Measurements from ENCODE around the gene C16orf89. TPM values are rescaled to one million over a fixed set of nuclear protein-coding genes. Genes with fewer than 3 reads are reported as not detected.
"Not testable (repeated sequence)": the region's sequence is repeated elsewhere in the genome, so short reads cannot be mapped to it uniquely, and the experiment has no call there.

The C16orf89 gene
- total RNA-seq, 2 experiments from 2014 or later: not detected

- CTCF ChIA-PET: interaction anchor here (1.2 kb wide), 1 partner anchor 14 kb away, joined by 3 read pairs; no protein-coding TSS in a partner anchor
These were observed 20.0 kb upstream of the C16orf89 start for GRCh38 chr16:5085716-5086115.

GRCh38 chr16:5084802-5085201, 19.0 kb upstream of the C16orf89 start:
- POLR2A ChIA-PET: not testable (repeated sequence)
- CTCF ChIA-PET: interaction anchor here (1.1 to 1.5 kb wide), 3 partner anchors 9 to 51 kb away, joined by 3 to 5 read pairs (median 3); partner anchors contain the start of gene NAGPA

More at GRCh38 chr16:5085716-5086115, 20.0 kb upstream of the C16orf89 start:
- POLR2A ChIA-PET: not testable (repeated sequence)

GRCh38 chr16:5084099-5084731, 18.5 kb upstream of the C16orf89 start:
- POLR2A ChIA-PET: not testable (repeated sequence)
- CTCF ChIA-PET: interaction anchor here (1.1 to 1.5 kb wide), 2 partner anchors 9 to 50 kb away, joined by 3 to 5 read pairs; partner anchors contain the start of gene NAGPA

DNA sequence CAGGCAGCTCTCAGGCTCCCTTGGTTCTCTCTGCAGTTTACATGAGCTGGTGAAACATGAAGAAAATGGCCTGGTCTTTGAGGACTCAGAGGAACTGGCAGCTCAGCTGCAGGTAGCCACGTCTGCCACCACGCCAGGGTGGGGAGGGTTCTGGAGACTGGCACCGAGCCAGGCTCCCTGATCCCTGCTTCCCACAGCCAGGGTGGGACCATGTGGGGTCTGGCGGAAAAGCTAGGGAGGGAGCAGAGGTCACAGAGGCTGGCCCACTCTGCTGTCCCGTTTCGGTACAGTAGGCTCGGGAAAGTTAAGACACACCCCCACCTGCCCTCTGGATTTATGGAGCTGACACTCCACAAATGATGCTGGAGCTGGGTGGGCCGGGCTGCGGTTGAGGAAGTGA, 17.9 kb upstream of the C16orf89 start:
- CTCF ChIA-PET: interaction anchor here (1.5 kb wide), 1 partner anchor 8 kb away, joined by 5 read pairs; no protein-coding TSS in a partner anchor
- POLR2A ChIA-PET: not testable (repeated sequence)

DNA sequence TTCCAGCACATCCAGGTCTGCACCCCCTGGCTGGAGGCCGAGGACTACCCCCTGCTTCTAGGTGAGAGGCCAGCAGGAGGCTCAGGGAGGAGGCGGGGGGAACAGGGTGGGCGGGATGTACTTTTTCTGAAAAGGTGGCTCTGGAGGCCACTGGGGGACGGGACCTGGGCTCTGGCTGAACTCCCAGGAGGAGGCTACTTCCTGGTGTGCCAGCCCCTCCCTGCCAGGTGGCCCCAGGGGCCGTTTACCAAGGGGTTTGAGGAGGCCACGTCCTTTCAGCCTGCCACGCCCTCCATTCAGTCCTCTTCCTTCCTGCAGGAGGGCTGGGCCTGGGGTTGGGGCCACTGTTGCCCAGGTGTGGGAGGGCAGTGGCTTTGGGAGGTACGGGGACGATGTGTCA, 15.2 kb upstream of the C16orf89 start:
- CTCF ChIA-PET: interaction anchor here (0.6 kb wide), 1 partner anchor 116 kb away, joined by 3 read pairs; no protein-coding TSS in a partner anchor
- POLR2A ChIA-PET: not testable (repeated sequence)

GRCh38 chr16:5080461-5080860, 14.7 kb upstream of the C16orf89 start:
- POLR2A ChIA-PET: not testable (repeated sequence)
- CTCF ChIA-PET: interaction anchor here (0.6 kb wide), 1 partner anchor 115 kb away, joined by 3 read pairs; no protein-coding TSS in a partner anchor

DNA sequence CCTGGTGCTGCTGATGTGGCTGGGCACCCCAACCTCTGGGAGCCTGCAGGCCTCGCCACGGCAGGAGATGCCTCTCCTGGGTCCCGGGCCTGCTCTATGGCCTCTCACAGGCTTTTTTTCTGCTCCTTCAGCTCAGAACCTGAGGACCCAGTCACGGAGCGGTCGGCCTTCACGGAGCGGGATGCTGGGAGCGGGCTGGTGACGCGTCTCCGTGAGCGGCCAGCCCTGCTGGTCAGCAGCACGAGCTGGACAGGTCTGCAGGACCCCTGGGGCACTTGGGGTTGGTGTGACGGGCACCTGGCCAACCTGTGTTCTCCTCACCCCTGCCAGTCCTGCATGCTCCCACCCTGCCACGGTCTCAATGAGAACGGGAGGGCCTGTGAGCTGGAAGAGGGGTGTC, 12.9 kb upstream of the C16orf89 start:
- POLR2A ChIA-PET: no interaction called here
- CTCF ChIA-PET: no interaction called here

GRCh38 chr16:5077304-5077703, 11.5 kb upstream of the C16orf89 start:
- CTCF ChIA-PET: no interaction called here

DNA sequence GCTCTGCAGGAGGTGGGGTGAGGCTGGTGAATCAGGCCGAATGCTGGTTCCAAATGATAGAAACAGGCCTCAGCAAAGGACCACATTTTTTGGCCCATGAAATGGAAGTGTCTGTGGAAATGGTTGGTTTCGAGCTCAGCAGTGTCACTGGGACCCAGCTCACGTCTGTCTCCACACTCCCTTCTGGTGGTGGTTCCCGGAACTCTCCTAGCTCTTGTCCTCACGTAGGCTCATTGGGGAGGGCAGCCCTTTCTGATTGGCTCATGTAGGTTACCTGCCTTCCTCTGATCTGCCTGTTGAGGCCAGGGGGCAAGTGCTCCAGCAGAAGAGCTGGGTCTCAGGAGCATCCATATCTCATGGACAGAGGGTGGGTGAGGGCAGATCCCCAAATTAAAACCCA, 9.9 kb upstream of the C16orf89 start:
- ChIA-PET CTCF (interaction anchor here (1.5 kb wide), 1 partner anchor 9 kb away, joined by 5 read pairs; no protein-coding TSS in a partner anchor), POLR2A (no interaction called here)

More at GRCh38 chr16:5077304-5077703, 11.5 kb upstream of the C16orf89 start:
- POLR2A ChIA-PET: no interaction called here

DNA sequence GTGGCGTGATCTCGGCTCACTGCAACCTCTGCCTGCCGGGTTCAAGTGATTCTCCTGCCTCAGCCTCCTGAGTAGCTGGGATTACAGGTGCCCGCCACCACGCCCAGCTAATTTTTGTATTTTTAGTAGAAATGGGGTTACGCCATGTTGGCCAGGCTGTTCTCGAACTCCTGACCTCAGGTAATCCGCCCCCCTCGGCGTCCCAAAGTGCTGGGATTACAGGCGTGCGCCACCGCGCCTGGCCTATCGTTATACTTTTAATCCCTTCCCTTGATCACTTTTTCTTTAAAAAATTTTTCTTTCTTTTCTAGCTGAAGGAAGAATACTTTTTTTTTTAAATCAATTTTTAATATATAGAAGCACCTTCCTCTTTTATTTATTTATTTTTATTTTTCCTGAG, 8.0 kb upstream of the C16orf89 start:
- POLR2A ChIA-PET: interaction anchor here (0.7 kb wide), 1 partner anchor 40 kb away, joined by 3 read pairs; the partner anchor contains the start of gene NAGPA
- CTCF ChIA-PET: not testable (repeated sequence)

GRCh38 chr16:5073279-5073629, 7.5 kb upstream of the C16orf89 start:
- CTCF ChIA-PET: no interaction called here
- POLR2A ChIA-PET: no interaction called here

DNA sequence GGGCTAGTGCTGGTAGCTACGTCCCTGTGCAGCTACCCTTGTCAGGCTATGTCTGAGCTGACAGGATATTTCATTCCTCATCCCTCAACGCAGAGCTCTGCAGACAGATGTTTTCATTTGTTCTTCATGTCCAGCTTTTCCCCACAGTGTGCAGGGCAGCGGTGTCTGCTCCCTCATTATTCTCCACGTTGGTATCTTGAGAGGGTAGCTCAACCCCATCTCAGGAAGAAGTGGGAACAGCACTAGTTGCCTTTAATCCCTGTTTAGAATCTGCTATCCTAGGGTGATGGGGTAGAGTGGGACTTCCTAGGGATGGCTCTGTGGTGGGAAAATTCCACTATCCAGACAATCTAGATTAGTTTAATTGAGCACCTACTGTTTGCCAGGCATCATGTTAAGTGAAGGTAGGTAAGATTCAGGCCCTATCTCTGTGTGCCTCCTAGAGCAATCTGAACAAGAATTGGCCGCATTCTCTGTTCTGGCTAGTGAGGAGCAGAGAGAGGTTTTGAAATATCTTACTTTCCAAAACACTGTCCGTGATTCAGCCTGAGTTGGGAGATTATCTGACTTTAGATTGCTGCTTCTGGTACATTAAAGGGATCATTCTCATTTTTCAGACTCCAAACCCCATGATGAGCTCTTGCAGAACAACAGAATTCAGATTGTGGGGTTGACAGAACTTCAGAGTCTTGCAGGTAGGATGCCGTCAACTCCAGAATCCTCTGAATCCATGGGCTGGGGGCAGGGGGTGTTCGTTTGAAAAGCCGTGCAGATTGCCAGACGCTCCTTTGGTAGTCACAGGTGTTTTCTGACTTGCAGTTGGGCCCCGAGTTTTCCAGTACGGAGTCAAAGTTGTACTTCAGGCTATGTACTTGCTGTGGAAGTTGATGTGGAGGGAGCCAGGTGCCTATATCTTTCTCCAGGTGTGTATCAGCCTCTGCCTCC, 6.8 kb upstream of the C16orf89 start:
- ChIA-PET POLR2A (interaction anchor here (0.5 to 1.0 kb wide), 2 partner anchors 39 to 40 kb away, joined by 3 read pairs; partner anchors contain the start of gene NAGPA), CTCF (interaction anchor here (0.9 kb wide), 1 partner anchor 13 kb away, joined by 3 read pairs; no protein-coding TSS in a partner anchor)

- POLR2A ChIA-PET: interaction anchor here (0.5 to 1.0 kb wide), 2 partner anchors 38 to 40 kb away, joined by 3 read pairs; partner anchors contain the start of gene NAGPA
- CTCF ChIA-PET: interaction anchor here (0.9 to 1.9 kb wide), 2 partner anchors 14 to 20 kb away, joined by 3 to 5 read pairs; no protein-coding TSS in a partner anchor
These were observed 6.1 kb upstream of the C16orf89 start, which contains the start of gene ALG1 for GRCh38 chr16:5071681-5072333. Gene ALG1 (plus strand): TSS chr16:5071843. CDS start chr16:5071850, 7 bp downstream.

DNA sequence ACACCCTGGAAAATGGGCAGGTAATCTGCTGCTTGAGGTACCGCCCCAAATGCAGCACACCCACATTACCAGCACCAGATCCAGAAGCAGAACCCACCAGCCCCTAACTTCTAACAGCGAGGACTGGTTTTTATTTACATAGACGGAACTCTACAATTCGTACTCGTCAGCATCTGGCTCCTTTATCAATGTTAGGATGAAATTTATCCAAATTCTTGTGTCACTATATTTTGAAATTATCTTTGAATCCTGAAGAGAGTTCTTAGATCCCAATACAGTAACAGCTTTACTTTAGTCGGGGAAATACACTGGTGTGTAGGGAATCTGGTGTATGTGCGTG, 5.6 kb upstream of the C16orf89 start:
- ChIA-PET CTCF (interaction anchor here (1.9 kb wide), 1 partner anchor 21 kb away, joined by 5 read pairs; no protein-coding TSS in a partner anchor), POLR2A (no interaction called here)

DNA sequence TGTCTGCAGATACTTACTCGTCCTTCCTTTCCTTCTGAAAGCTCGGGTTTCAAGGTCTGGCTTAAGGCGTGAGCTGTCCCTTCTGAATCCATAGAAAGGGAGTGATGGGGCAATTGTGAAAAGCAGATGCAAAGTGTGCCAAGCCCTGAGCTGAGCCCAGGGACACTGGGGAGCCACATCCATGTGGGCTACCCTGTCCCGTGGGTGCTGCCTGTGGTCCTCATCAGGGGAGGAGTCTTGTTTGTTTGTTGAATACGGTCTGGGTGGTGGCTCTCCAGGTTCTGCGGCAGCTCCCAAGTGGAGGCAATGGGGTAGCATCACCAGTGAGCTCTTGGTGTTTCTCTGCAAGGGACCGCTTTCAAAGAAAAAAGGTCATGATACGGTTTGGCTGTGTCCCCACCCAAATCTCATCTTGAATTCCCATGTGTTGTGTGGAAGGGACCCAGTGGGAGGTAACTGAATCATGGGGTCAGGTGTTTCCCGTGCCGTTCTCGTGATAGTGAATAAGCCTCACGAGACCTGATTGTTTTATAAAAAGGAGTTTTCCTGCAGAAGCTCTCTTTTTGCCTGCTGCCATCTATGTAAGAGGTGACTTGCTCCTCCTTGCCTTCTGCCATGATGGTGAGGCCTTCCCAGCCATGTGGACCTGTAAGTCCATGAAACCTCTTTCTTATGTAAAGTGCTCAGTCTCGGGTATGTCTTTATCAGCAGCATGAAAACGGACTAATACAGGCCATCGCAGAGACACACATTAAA, 4.9 kb upstream of the C16orf89 start:
- ChIA-PET CTCF (interaction anchor here (1.9 kb wide), 1 partner anchor 21 kb away, joined by 5 read pairs; no protein-coding TSS in a partner anchor), POLR2A (interaction anchor here (1.0 kb wide), 1 partner anchor 37 kb away, joined by 3 read pairs; the partner anchor contains the start of gene NAGPA)

GRCh38 chr16:5069854-5070253, 4.1 kb upstream of the C16orf89 start:
- ChIA-PET CTCF (no interaction called here), POLR2A (interaction anchor here (1.0 kb wide), 1 partner anchor 36 kb away, joined by 3 read pairs; the partner anchor contains the start of gene NAGPA)

DNA sequence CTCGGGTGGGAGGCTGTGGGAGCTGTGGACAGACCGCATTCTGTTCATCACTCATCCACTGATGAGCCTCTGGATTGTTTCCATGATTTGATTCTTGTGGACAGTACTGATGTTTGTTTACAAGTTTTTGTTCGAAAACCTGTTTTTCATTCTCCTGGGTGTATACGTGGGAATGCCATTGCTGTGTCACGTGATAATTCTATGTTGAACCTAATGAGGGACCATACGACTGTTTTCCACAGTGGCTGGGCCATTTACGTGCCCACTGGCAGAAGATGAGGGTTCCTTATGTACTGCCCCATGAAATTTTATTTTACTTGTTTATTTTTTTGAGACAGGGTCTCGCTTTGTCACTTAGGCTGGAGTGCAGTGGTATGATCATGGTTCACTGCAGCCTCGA, 3.3 kb upstream of the C16orf89 start:
- POLR2A ChIA-PET: no interaction called here

GRCh38 chr16:5066511-5066910, 755 bp upstream of the C16orf89 start:
- ChIA-PET CTCF (no interaction called here), POLR2A (no interaction called here)

More for the DNA sequence above, 3.3 kb upstream of the C16orf89 start:
- CTCF ChIA-PET: no interaction called here

DNA sequence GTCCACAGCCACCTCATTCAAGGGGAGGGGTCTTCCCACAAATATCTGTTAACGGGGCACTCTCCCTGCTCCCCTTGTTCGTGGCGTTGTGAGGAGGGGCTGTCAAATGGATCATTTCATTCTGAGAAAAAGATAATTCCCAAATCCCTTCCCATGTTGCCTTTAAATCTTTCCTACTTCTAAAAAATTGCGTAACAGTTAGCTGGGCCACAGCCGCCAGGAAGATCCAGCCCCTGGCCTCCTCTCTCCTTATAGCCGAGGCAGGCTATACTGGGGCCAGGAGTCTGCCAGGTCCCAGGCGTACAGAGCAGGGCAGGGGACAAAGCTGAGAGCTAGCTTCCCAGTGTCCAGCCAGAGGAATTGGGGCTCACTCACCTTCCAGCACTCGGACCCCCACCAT, 430 bp downstream of the C16orf89 start:
- ChIA-PET CTCF (no interaction called here), POLR2A (no interaction called here)

Measured in activated CD8-positive, alpha-beta memory T cell treated with anti-CD3 and anti-CD28 coated beads for 36 hours (primary cell).